ENCODE data around the gene PRRT2.

The PRRT2 gene

DNA sequence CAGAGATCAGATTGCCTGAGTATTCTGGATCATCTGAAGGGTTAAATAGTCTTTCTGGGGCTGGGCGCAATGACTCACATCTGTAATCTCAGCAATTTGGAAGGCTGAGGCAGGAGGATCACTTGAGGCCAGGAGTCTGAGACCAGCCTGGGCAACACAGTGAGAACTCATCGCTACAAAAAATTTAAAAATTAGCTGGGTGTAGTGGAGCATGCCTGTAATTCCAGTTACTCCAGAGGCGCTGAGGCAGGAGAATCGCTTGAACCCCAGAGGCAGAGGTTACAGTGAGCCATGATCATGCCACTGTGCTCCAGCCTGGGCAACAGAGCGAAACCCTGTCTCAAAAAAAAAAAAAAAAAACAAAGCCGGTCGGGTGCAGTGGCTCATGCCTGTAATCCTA lies 23.9 kb downstream of the PRRT2 start:
- DNase-seq = no peak

DNA sequence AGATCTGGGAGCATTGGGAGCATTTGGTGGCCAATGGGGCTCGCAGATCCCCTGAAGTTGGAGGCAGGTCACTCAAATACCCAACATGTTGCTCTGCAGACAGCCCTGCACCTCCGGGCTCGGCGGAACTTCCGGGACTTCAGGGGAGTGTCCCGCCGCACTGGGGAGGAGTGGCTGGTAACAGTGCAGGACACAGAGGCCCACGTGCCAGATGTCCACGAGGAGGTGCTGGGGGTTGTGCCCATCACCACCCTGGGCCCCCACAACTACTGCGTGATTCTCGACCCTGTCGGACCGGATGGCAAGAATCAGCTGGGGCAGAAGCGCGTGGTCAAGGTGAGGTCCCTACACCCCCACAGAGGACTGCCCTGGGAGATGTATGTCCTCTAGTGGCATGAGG lies 24.6 kb downstream of the PRRT2 start:
- no peak for DNase-seq

DNA sequence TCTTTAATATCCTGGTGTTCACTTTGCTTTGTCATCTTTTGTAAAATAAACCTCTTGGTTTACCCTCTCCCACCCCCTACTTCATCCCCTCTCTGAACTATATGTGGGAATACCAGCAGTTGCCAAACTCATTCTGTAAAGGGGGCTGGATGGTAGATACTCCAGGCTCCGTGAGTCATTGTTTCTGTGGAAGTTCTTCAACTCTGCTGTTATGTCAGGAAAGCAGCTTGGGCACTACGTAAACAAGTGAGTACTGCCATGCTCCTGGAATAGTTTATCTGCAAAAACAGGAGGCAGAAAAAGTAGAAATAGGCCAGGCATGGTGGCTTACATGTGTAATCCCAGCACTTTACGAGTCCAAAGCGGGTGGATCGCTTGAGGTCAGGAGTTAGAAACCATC lies 25.8 kb downstream of the PRRT2 start:
- no peak for DNase-seq

DNA sequence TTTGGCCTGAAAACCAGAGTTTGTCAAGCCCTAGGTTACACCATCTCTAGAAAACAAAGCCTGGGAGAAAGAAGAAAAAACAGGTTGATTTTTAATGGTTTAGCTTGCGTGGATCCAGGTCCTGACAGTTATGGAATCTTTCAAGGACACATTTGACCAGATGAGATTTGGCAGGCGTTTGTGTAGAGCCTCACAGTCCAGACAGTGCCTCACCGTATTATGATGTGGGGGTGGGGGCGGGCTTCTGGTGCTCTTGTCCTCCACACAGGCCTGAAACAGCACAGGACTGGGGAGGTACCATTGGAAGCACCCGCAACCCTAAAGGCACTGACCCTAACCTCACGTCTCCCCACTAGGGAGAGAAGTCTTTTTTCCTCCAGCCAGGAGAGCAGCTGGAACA lies 27.8 kb downstream of the PRRT2 start:
- no peak for DNase-seq

GRCh38 chr16:29840240-29840639 lies 28.2 kb downstream of the PRRT2 start:
- no peak for DNase-seq

GRCh38 chr16:29841631-29842030 lies 29.6 kb downstream of the PRRT2 start:
- no peak for DNase-seq

GRCh38 chr16:29842732-29843346 lies 30.8 kb downstream of the PRRT2 start:
- no peak for DNase-seq

GRCh38 chr16:29843931-29844330 lies 31.9 kb downstream of the PRRT2 start:
- no peak for DNase-seq

GRCh38 chr16:29844575-29845331 lies 32.8 kb downstream of the PRRT2 start:
- no peak for DNase-seq

- no peak for DNase-seq
Measured at GRCh38 chr16:29845656-29846055, 33.7 kb downstream of the PRRT2 start.

- peak; percentile 90 for DNase-seq
Measured at GRCh38 chr16:29848420-29849297, 36.7 kb downstream of the PRRT2 start.

DNA sequence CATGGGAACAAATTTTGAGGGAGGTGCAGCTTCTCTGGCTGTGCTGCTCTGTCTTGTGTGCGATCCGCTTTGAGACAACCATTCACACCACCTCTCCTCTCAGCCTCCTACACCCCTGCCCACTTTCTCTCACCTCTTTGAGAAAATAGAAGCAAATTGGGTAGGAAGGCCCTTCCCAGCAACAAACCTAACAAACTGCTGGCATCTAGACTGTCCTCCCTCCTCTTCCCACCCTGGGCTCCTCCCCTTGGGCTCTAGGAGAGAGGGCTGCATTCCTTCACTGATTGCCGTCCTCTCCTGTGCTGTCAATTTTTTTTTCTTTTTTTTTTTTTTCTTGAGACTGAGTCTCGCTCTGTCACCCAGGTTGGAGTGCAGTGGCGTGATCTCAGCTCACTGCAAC lies 37.5 kb downstream of the PRRT2 start:
- DNase-seq = no peak

DNA sequence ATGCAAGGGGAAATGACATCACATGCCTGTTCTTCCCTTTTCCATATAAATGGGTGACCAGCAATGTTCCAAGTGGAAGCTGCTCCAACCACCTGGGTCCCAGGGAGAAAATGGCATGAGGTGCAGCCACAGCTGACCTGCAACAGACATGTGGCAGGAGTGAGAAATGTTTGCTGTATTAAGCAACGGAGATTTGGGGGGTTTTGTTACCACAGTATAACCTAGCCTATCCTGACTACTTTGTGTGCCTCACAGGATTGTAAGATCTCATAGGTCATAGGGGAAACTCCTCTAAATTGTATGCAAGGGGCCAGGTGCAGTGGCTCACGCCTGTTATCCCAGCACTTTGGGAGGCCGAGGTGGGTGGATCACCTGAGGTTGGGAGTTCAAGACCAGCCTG lies 39.0 kb downstream of the PRRT2 start:
- no peak for DNase-seq

- DNase-seq = no peak
Measured at GRCh38 chr16:29852654-29853053, 40.7 kb downstream of the PRRT2 start.

DNA sequence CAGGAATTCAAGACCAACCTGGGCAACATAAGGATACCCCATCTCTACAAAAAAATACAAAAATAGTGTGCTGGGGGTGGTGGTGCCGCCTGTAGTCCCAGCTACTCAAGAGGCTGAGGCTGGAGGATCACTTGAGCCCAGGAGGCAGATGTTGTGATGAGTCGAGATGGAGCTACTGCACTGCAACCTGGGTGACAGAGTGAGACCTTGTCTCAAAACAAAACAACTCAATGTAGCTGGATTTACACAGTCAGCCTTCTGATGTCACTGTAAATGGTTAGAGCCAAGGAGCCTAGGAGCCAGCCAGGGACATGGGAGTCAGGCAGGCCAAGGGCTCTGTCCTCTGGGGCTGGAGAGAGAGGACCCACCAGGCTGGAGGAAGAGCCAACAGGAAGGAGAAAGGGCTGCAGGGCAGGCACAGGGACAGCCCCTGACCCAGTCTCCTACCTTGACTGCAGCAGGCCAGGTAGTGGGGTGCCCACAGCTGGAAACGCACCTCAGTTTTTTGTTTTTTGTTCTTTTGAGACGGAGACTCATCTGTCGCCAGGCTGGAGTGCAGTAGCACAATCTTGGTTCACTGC lies 42.6 kb downstream of the PRRT2 start:
- DNase-seq = no peak

DNA sequence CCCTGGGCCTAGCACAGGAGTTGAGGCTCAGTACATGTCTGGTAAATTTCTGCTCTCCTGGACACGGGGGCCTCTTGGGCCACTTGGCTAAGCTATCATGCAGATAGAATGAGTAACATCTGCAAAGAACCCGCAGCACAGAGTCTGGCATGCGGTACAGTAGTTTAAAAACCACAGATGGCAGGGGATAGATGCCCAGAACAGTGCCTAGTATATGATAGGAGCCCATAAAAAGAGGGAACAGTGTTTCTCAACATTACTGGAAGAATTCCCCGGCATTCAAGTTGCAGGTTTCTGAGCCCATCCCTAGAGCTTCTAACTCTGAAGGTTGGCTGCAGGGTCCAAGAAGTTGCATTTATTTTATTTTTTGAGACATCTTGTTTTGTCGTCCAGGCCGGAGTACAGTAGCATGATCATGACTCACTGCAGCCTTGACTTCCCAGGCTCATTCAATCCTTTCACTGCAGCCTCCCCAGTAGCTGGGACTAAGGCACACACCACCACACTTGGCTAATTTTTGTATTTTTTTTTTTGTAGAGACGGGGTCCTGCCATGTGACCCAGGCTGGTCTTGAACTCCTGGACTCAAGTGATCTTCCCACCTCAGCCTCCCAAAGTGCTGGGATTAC lies 45.3 kb downstream of the PRRT2 start:
- no peak for DNase-seq

DNA sequence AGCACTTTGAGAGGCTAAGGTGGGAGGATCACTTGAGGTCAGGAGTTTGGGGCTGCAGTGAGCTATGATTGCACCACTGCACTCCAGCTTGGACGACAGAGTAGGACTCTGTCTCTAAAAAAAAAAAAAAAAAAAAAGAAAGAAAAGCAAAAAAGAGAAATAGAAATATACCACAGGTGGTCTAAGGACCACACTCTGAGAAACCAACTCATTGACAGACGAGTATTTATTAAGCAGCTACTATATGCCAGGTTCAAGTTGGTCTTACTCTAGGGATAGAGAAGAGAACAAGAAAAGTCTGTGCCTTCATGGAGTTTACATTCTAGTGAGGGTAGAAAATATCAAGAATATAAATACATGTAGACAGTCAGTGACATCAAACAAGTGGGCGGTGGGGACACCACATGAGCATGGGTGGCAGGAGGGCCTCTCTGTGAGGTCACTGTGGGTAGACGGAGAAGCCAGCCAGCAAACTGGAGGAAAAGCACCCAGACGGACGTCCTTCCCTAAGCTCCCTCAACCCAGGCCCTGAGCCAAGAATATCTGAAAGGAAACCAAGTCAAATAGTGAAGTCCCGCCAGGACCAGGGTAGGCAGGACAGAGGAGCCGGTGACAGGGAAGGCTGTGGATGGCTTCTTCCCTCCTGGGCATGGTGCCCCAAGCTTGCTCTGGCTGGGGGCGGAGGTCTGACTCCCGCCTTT lies 46.3 kb downstream of the PRRT2 start:
- DNase-seq = no peak

DNA sequence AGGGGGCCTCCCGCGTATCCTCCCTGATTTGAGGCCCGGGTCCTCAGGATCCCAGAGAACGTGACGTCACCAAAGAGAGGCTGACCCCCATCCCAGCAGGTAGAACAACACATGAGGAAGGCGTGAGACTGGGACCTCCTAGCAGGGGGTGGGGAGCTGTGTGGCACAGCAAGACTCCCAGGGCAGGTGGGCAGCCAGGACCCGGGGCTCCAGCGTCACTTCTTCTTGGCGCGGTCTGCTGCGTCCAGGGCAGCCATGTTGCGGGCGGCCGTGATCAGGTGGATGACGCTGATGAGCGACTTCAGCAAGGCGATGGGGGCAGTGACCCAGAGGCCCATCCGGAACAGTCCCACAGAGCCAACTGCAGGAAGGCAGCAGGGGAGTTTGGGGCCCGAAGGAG lies 47.0 kb downstream of the PRRT2 start:
- no peak for DNase-seq

DNA sequence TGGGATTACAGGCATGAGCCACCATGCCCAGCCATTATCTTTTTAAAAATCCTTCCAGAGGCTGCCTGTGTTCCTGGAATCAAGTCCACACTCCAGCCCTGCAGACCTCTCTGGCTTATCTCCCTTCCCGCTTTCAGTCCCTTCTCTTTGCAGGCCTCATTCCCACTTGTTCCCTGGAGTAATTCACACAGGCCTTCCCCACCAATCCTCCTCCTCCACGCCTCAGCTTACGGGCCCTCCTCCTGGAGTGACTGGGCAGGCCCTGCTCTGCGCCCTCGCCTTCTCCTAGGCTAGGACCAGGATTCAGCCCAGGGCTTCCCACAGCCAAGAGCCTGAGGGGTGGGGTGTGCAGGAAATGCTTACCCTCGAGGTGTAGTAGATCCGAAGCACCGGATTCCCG lies 48.2 kb downstream of the PRRT2 start:
- DNase-seq = no peak

DNA sequence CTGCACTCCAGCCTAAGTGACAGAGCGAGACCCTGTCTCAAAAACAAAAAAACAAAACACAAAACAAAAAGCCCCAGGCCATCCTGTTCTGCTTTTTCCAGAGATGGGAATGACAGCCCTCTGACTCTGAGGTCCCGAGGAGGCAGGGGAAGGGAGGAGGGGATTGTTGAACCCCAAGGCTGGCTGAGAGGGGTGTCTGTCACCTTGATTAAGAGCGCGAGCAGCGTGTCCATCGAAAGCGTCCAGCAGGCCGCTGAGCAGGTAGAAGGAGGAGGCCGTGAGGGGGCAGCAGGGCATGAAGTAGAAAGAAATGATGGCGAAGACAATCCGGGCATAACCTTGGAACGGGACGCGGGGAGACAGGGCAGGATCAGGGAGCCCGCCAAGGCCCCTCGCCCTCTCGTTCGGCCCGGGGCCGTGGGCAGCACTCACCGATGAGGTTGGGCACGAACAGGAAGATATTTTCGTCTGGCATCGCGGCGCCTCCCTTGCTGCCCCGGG lies 50.4 kb downstream of the PRRT2 start:
- no peak for DNase-seq

DNA sequence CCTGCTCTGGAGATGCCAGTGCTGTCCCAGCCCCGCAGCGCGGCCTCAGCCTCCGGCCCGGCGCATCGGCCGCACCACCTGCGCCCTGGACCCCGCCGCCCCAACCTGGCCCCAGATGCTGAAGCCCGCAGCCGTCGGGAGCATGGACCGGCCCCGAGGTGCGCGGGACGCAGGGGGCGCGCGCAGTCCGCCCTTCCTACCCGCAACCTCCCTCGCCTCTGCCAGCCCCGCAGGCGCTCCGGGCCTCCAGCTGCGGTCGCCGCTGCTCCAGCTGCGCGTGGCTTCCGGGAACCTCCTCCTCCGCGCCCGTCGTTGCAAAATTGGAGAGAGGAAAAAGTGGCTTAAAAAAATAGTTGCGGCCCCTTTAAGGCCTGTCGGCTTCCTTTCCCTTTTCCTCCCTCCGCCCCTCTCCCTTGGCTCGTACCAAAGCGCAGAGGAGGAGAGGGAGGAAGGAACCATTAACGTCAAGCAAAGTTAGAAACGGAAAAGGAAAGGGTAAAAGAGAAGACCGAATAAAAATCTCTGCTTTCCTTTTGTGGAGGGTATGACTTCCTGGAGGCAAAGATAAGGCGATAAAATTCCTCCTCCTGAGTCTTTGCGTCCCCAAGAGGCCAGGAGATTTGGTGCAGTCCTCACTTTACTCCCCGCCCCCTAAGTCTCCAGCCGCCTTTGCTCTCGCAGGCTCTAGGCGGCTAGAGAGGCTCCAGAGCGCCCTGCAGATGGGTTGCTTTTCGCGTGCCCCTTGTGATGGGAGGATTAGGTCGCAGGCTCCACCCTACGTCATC lies 51.1 kb downstream of the PRRT2 start, which contains the start of gene CDIPT:
CDIPT (minus strand) TSS at position 343 of the 785 bp plus-strand sequence. CDS start 369 bp downstream, outside the sequence.
- DNase-seq = peak; percentile 95
